HFF-Myc (cell line): ENCODE results near the gene LRRC8C.

Source experiments
- DNase-seq: peaks from one replicate; pipeline ENCODE4 v3.0.0-alpha.2; 2011; ENCODE audit warnings: low read depth; ENCODE audit errors: extremely low read depth
- H3K4me3 ChIP-seq: replicated peaks from 2 replicates; pipeline ENCODE4 v1.5.1; 2011; ENCODE audit warnings: low read depth, mild to moderate bottlenecking, control low read depth, low read length
- TF ChIP-seq, protein P1 (sequence below): IDR thresholded peaks from 2 replicates; pipeline ENCODE4 v1.5.1; 2012; ENCODE audit warnings: mild to moderate bottlenecking, low read depth, low read length, control low read depth; ENCODE audit errors: missing control alignments

Gene LRRC8C

DNA sequence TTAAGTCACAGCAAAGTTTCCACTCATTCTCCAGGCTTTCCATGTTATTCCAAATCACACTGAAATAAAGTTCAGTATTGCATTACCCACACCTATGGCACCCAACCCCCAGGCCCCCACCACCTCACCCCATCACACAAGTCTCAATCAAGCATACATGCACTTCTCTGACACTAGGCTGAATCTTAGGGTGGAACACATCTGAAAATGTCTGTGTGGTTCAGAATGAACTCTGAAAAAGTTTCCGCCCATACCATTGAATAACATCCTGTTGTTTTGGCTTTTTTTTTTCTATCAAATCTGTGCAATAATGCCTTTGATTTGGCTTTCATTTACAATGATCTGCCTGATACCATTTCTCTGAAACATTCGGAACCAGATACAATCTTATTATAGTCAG lies 25.8 kb upstream of the LRRC8C start:
- TF ChIP-seq, protein P1, sequence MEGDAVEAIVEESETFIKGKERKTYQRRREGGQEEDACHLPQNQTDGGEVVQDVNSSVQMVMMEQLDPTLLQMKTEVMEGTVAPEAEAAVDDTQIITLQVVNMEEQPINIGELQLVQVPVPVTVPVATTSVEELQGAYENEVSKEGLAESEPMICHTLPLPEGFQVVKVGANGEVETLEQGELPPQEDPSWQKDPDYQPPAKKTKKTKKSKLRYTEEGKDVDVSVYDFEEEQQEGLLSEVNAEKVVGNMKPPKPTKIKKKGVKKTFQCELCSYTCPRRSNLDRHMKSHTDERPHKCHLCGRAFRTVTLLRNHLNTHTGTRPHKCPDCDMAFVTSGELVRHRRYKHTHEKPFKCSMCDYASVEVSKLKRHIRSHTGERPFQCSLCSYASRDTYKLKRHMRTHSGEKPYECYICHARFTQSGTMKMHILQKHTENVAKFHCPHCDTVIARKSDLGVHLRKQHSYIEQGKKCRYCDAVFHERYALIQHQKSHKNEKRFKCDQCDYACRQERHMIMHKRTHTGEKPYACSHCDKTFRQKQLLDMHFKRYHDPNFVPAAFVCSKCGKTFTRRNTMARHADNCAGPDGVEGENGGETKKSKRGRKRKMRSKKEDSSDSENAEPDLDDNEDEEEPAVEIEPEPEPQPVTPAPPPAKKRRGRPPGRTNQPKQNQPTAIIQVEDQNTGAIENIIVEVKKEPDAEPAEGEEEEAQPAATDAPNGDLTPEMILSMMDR: no peak
- DNase-seq: no peak

DNA sequence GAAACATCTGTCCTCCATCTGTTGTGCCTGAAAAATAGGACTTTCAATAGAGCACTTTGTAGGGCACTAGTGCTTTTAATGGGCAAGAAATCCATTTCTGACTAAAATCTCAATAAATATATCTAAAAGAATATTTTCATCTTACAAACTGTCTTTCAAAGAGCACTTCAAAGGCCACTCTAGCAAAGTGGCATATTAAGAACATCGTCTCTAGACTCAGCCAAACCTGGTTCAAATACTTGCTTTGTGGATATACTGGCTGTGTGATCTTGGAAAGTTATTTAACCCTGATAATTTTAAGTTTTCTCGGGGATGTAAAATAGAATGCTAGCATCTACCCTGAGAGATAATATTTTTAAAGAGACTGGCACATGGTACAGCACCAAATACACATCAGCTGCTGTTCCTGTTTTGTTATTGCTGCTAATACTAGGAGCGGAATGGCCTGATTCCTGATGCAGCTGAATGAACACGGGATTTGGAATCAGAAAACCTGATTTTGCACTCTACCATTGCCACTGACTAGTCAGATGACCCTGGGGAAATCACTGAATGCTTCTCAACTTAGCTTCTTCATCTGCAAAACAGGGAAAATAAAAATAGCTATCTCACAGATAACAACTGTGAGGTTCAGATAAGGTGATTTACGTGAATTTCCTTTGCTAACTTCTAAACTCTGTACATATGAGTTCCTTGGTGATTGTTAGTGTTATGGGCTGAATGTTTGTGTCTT lies 25.2 kb upstream of the LRRC8C start:
- no peak for DNase-seq
- TF ChIP-seq, protein P1: no peak
- no peak overlapping the region for H3K4me3 ChIP-seq

More for the DNA sequence above, 25.8 kb upstream of the LRRC8C start:
- no peak overlapping the region for H3K4me3 ChIP-seq

DNA sequence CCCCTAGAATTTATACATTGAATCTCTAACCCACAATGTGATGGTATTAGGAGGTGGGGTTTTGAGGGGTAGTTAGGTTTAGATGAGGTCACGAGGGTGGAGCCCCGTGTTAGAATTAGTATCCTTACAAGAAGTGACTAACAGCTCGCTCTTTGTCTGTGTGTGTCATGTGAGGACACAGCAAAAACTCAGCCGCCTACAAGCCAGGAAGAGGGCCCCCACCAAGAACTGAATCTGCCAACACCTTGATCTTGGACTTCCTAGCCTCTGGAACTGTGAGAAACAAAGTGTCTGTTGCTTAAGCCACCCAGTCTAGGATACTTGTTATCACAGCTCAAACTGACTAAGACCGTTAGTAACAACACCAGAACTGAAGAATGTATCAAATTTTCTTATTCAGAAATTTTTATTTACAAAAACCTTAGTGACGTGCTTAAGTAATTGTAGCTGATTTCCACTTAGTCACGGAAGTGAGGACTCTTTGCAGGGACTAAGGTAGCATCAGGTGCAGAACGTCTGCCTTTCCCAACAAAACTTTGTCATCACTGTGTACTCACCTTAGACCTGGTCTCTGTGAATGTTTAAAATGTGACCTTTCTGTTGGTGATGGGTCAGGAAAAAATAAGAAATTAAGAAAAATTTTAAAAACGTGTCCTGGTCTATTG lies 24.5 kb upstream of the LRRC8C start:
- no peak overlapping the region for H3K4me3 ChIP-seq
- TF ChIP-seq, protein P1: no peak
- no peak for DNase-seq

DNA sequence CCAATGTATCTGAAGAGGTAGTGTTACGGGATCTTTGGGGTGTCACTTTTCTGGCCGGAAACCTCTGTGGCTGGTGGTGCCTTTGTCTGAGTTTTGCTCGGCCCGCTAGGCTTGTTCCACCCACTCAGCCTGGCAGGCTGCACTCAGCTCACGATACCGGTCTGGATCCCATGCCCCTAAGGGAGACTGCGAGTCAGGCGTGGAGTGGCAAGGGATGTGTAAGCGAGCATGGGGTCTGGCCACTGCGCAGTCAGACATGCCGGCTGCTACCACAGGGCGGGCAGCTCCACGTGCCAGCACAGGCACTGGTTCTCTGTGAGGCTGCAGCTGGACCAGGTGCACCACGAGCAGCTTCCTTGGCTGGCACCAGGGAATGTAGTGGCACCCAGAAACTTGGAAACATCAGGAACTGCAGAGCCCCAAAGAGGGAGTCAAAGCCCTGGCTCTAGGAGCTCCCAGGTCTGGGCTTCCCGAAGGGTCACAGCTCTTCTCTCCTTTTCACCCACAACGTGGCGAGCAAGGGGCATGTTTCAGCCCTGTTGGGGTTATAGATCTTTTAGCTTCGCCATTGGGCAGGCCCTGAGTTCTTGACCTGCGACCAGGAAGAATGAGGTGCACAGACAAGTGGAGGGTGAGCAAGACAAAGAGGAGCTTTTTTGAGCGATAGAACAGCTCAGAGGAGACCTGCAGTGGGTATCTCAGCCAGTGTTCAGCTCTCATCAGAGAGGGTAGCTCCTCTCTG lies 23.8 kb upstream of the LRRC8C start:
- H3K4me3 ChIP-seq: no peak overlapping the region
- TF ChIP-seq, protein P1: no peak

DNA sequence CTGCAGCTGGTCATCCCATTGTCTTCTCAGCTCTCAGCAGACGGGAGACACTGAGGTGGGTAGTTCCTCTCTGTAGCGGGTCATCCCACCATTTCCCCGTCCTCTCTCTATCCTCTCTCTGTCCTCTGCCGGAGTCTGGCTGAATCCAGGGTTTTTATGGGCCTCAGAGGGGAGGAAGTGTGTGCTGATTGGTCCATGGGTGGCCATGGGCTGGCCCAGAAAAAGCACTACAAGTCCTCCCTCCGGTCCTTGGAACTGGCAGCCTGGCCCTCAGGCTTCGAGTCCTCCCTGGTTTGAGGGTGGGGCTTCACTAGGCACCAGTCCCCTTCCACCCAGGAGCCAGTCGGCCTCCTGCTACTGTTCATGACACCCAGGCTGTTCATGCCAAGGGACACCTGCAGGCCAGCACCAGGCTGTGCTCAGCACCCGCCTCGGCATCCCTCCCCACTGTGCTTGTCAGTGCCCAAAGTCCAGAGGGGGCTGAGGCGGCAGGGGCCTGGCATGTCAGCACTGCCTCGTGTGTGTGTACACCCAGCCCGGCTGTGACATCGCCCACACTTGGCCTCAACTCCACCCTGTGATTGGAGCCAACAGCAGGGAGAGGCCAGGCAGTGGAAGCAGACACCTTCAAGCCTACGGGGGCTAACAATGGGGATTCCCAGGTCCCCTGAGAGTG lies 23.0 kb upstream of the LRRC8C start:
- TF ChIP-seq, protein P1: no peak
- DNase-seq: no peak
- H3K4me3 ChIP-seq: no peak overlapping the region

More for the DNA sequence above, 23.8 kb upstream of the LRRC8C start:
- no peak for DNase-seq

DNA sequence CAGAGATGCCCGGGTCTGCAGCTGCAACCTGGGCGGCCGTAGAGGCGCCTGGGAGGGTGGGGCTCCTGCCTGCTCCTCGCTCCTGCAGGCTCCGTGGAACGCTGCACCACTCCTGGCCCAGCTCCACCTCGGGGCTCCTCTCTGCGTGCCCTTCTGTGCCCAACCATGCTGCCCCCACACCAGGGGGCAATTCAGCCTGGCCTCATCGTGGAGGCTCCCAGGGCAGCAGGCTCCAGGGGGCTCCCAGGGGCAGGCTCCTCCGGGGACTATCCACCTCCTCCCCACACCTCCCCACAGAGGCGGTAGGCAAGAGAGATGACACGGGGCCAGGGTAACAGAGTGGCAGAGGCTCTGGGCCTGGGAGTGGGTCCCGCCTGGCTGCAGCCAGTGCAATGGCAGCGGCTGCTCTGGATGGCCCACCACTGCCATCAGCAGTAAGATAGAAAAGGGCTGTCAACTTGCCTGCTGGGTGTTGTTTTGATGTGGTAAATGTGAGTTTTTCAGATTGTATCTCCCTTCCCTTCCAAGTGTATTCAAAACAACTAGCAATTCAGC lies 22.4 kb upstream of the LRRC8C start:
- TF ChIP-seq, protein P1: no peak
- no peak overlapping the region for H3K4me3 ChIP-seq
- no peak for DNase-seq
